NCI-H345 treated with DMSO at 0.1 percent for 48 hours (cell line): ENCODE data around the gene CEP97.
A peak's percentile ranks its signal among the peaks of the same experiment; 100 is the strongest.
"Not testable (repeated sequence)": the region's sequence is repeated elsewhere in the genome, so short reads cannot be mapped to it uniquely, and the experiment has no call there.

Experiments
- DNase-seq: peaks from one replicate; lab custom pipeline; 2025; ENCODE audit not compliant: unreplicated experiment; lab: John Stamatoyannopoulos, UW

CEP97 gene

GRCh38 chr3:101777745-101778281 lies 53.4 kb downstream of the CEP97 start:
- DNase-seq: not testable (repeated sequence)

GRCh38 chr3:101778385-101779046 lies 54.1 kb downstream of the CEP97 start:
- DNase-seq: no peak

- DNase-seq: peak; percentile 51
These were observed 54.8 kb downstream of the CEP97 start, which contains the start of gene NXPE3 for GRCh38 chr3:101779047-101779821. TSS of gene NXPE3 (plus strand) at chr3:101779211. CDS start at chr3:101785597, 6,386 bp downstream.

- no peak for DNase-seq
These were observed 55.5 kb downstream of the CEP97 start for GRCh38 chr3:101779822-101780381.

- DNase-seq: no peak
These were observed 56.2 kb downstream of the CEP97 start for GRCh38 chr3:101780661-101781060.

GRCh38 chr3:101781166-101781565 lies 56.8 kb downstream of the CEP97 start:
- DNase-seq: no peak

GRCh38 chr3:101784855-101785613 lies 60.6 kb downstream of the CEP97 start:
- no peak for DNase-seq

GRCh38 chr3:101791778-101792177 lies 67.4 kb downstream of the CEP97 start:
- no peak for DNase-seq

- no peak for DNase-seq
These were observed 71.8 kb downstream of the CEP97 start for GRCh38 chr3:101796077-101796680.

- DNase-seq: no peak
These were observed 76.8 kb downstream of the CEP97 start for GRCh38 chr3:101801174-101801573.

GRCh38 chr3:101802179-101802578 lies 77.8 kb downstream of the CEP97 start:
- DNase-seq: no peak

GRCh38 chr3:101803173-101803782 lies 78.9 kb downstream of the CEP97 start:
- peak; percentile 28 for DNase-seq

- DNase-seq: no peak
These were observed 79.5 kb downstream of the CEP97 start for GRCh38 chr3:101803939-101804338.

- no peak for DNase-seq
These were observed 82.1 kb downstream of the CEP97 start for GRCh38 chr3:101806491-101806890.

- no peak for DNase-seq
These were observed 83.5 kb downstream of the CEP97 start for GRCh38 chr3:101807888-101808287.

- no peak for DNase-seq
These were observed 85.0 kb downstream of the CEP97 start for GRCh38 chr3:101809178-101810021.

- no peak for DNase-seq
These were observed 85.6 kb downstream of the CEP97 start for GRCh38 chr3:101810022-101810418.

- no peak for DNase-seq
These were observed 87.5 kb downstream of the CEP97 start for GRCh38 chr3:101811875-101812274.

GRCh38 chr3:101812895-101813294 lies 88.5 kb downstream of the CEP97 start:
- DNase-seq: no peak
